ENCODE data around the gene CALD1.

CALD1 gene

DNA sequence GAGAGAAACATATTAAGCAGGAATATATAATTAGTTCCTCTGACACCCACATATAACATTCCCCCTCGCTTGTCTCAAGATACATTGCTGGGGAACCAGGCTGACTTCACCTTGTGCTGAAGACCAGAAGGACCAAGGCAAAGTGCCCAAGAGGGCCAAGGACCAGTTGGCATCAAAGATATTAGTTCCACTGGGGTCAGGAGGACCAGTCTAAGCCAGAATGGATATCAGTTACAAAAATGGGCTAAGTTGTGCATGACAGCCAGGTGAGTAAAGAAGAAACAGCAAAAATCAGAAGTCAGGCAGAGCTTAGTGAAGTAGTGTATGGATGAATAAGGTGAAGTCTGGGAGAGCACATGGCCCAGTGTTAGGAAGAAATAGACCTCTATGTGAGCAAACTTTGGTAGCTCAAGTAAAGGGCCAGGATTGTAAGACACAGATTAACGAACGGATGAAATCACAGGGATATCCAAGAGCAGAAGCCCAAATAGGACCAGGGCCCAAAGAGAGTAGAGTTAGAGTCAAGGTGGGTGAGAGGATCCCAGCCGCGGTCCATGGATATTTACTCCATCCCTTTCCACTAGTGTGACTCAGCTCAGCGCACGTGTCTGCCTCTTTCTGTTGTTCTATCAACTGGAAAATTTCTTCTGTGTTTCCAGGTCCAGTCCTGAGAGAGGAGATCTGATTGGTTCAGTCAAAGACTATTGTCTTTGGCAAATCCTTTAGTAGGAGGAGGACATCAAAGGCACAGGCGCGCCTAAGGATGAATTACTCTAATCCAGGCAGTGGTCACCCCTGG lies 5.0 kb downstream of the CALD1 start:
- no peak overlapping the region for H3K4me3 ChIP-seq (ENCODE audit: low read depth, low read length)

DNA sequence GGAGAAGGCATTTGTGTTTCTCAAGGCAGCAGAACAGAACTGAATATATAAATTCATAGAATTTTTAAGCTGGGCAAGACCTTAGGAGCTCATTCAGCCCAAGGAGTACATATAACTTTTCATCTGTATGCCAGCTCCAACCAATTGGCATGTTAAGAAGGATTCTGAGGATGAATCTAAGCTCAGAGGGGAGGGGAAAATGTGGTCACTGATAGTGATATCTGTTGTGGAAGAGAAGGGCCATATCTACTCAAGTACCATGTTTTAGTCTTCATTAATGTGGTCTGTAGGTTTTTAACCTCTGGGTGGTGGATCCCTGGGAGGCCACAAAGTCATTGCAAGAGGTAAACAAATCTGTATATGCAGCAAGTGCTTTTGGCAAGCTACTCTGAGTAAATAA lies 6.4 kb downstream of the CALD1 start:
- H3K4me3 ChIP-seq (ENCODE audit: low read depth, low read length) = no peak overlapping the region

GRCh38 chr7:134787064-134787463 lies 7.6 kb downstream of the CALD1 start:
- H3K4me3 ChIP-seq (ENCODE audit: low read depth, low read length) = no peak overlapping the region

DNA sequence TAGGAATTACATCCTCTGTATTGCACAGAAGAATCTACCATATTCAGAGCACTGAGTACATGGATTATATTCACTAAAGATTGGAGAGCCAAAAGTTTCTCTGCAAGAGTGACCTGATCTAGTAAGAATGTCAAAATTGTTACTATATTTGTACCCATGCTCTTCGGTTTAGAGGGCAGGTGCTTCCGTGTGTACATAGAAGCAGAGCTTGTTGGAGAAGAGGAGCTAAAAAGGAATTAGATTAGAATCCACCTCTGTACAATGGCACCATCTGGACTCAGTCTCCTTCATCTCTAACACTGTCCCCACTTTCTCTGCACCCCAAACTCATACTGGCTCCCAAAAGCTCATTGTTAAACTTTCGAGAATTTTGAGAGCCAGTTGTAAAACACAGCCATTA lies 8.3 kb downstream of the CALD1 start:
- H3K4me3 ChIP-seq (ENCODE audit: low read depth, low read length) = no peak overlapping the region

- H3K4me3 ChIP-seq (ENCODE audit: low read depth, low read length) = no peak overlapping the region
Observed at GRCh38 chr7:134788191-134788590, 8.8 kb downstream of the CALD1 start.

GRCh38 chr7:134789967-134790685 lies 10.7 kb downstream of the CALD1 start:
- no peak overlapping the region for H3K4me3 ChIP-seq (ENCODE audit: low read depth, low read length)

DNA sequence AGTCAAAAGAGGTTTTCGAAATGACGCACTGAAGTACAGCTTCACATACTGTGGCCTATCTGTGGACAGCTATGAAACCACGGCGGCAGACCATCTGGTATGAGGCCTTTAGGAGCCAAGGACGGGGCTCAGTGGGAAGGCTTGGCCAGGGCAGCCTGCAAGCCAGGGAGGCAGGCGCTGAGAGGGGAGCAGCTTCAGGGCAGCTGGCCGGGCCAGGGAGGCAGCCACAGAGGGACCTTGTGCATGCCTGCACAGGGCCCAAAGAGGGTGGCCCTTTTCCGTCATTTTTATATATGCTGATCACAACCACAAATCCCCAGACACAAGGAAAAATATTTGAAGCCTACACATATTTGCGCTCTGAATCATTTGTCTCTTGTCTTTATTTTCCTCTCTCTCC lies 13.5 kb downstream of the CALD1 start:
- H3K4me3 ChIP-seq (ENCODE audit: low read depth, low read length) = no peak overlapping the region

GRCh38 chr7:134795231-134795630 lies 15.8 kb downstream of the CALD1 start:
- no peak overlapping the region for H3K4me3 ChIP-seq (ENCODE audit: low read depth, low read length)

- H3K4me3 ChIP-seq (ENCODE audit: low read depth, low read length) = no peak overlapping the region
Observed at GRCh38 chr7:134798155-134798554, 18.7 kb downstream of the CALD1 start.

DNA sequence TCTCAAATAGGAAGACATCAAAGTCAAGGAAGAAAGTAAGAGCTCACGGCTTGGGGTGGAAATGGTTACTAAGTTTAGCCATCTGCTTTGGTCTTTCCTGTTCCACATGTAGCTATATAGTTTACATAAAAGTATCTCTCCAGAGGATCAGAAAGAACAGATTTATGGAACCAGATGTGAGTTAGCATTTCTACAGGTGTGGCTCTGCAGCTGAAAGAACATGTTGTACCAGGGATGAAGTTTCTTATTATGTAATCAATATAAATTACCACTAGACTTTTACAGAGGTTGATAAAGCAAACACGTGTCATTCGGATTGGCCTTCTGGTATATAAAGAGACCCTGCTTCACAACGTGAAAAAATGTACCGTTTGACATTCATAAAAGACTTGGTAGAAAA lies 19.9 kb downstream of the CALD1 start:
- H3K4me3 ChIP-seq (ENCODE audit: low read depth, low read length) = no peak overlapping the region

DNA sequence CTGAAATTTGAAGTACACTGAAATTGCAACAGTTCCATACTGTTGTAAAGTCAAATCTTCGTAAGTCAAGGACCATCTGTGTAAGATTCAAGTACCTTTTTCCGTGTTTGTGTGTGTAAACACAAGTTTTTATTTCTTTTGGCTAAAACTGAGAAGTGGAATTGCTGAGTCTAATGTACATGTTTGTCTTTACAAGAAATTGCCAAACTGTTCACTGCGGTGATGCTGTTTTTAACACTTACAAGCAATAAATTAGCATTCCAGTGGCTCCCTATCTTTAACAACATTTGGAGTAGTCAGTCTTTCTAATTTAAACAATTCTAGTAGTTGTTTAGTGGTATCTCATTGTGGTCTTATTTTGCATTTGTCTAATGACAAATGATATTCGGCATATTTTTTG lies 23.3 kb downstream of the CALD1 start:
- no peak overlapping the region for H3K4me3 ChIP-seq (ENCODE audit: low read depth, low read length)

DNA sequence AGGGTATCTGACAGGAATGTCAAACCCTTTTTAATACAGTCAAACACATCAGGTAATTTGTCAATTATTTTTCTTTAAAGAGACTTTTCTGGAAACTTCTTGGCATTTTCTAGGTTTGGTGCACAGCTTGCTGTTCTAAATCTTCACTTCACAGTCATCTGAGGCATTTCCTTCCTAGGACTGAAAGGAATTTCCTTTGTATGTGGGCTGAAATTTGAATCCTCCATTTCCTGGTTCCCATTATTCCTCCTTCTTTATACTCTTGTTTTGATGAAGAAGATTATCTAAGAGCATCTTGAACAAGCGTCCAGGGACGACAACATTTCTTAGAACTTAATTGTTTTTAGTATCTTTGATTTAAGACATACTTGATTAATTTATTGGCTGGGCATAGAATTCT lies 24.9 kb downstream of the CALD1 start:
- H3K4me3 ChIP-seq (ENCODE audit: low read depth, low read length) = no peak overlapping the region

DNA sequence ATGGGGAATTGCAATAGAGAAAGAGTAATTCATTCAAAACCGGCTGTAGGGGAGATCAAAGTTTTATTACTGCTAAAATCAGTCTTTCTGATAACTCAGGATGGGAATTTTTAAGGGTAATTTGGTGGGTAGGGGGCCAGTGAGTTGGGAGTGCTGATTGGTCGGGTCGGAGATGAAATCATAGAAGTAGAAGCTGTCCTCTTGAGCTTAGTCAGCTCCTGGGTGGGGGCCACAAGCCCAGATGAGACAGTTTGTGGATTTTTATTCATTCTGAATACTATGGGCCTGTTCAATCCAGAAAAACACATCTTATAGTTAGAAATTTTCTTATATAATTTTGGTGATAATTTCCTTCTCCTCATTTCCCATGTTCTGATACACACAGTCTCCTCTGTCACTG lies 25.4 kb downstream of the CALD1 start:
- H3K4me3 ChIP-seq (ENCODE audit: low read depth, low read length) = no peak overlapping the region

- no peak overlapping the region for H3K4me3 ChIP-seq (ENCODE audit: low read depth, low read length)
Observed at GRCh38 chr7:134806197-134806596, 26.8 kb downstream of the CALD1 start.

DNA sequence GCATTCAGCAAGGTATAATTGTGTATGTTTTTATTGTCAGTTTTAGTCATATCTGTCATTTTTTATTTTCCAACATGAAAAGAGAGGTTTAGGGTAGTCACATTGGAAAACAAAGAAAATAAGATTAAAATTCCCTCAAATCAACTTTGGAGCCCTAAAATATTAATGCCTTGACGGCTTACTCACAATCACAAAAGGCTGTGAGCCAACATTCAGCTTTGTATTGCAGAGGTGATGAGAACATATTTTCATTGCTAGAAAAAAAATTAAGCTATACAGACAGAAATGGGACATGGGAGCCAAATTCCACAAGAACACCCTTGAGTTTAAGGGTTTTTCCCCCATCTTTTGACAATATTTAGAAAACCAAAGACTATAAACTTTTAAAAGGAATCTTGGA lies 30.2 kb downstream of the CALD1 start:
- no peak overlapping the region for H3K4me3 ChIP-seq (ENCODE audit: low read depth, low read length)

GRCh38 chr7:134811765-134812164 lies 32.3 kb downstream of the CALD1 start:
- no peak overlapping the region for H3K4me3 ChIP-seq (ENCODE audit: low read depth, low read length)

GRCh38 chr7:134813663-134814396 lies 34.4 kb downstream of the CALD1 start:
- no peak overlapping the region for H3K4me3 ChIP-seq (ENCODE audit: low read depth, low read length)

GRCh38 chr7:134814730-134815364 lies 35.4 kb downstream of the CALD1 start:
- H3K4me3 ChIP-seq (ENCODE audit: low read depth, low read length) = no peak overlapping the region

GRCh38 chr7:134818613-134819345 lies 39.3 kb downstream of the CALD1 start:
- H3K4me3 ChIP-seq (ENCODE audit: low read depth, low read length) = no peak overlapping the region

- no peak overlapping the region for H3K4me3 ChIP-seq (ENCODE audit: low read depth, low read length)
Observed at GRCh38 chr7:134819401-134819800, 40.0 kb downstream of the CALD1 start.

- H3K4me3 ChIP-seq (ENCODE audit: low read depth, low read length) = no peak overlapping the region
Observed at GRCh38 chr7:134820295-134820694, 40.9 kb downstream of the CALD1 start.

All from iPS-11a (cell line).